GM12874 (cell line): ENCODE results near the gene KCNMA1.

Source experiments
- TF ChIP-seq, protein P1 (sequence below): IDR thresholded peaks from 2 replicates; pipeline ENCODE4 v1.5.1; 2011; ENCODE audit warnings: low read depth, mild to moderate bottlenecking, control low read depth, low read length, moderate library complexity; ENCODE audit not compliant: insufficient read depth

Gene KCNMA1

DNA sequence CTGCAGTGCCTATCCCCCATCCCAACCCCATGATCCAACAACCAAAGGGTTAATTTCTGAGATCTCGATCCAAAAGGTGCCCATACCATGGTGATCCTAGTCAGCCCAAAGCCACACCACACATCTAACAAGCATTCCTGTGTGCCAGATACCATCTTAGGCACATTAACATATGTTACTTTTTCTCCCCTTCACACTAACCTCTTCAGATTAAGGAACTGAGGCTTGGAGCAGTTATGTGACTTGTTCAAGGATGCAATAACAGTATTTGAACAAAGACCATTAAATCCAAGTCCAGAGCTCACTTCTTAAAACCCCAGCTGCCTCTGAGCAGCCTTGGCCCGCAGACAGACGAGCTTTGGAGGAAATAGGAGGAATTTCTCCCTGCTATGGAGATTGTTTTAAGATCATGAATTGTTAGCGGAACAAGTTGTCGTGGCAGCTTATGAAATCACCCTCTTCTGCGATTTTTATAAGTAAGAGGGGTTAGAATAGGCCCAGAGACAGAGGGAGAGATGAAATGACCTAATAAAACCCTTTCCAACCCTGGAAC, 327.2 kb downstream of the KCNMA1 start:
- TF ChIP-seq, protein P1, sequence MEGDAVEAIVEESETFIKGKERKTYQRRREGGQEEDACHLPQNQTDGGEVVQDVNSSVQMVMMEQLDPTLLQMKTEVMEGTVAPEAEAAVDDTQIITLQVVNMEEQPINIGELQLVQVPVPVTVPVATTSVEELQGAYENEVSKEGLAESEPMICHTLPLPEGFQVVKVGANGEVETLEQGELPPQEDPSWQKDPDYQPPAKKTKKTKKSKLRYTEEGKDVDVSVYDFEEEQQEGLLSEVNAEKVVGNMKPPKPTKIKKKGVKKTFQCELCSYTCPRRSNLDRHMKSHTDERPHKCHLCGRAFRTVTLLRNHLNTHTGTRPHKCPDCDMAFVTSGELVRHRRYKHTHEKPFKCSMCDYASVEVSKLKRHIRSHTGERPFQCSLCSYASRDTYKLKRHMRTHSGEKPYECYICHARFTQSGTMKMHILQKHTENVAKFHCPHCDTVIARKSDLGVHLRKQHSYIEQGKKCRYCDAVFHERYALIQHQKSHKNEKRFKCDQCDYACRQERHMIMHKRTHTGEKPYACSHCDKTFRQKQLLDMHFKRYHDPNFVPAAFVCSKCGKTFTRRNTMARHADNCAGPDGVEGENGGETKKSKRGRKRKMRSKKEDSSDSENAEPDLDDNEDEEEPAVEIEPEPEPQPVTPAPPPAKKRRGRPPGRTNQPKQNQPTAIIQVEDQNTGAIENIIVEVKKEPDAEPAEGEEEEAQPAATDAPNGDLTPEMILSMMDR: no peak

DNA sequence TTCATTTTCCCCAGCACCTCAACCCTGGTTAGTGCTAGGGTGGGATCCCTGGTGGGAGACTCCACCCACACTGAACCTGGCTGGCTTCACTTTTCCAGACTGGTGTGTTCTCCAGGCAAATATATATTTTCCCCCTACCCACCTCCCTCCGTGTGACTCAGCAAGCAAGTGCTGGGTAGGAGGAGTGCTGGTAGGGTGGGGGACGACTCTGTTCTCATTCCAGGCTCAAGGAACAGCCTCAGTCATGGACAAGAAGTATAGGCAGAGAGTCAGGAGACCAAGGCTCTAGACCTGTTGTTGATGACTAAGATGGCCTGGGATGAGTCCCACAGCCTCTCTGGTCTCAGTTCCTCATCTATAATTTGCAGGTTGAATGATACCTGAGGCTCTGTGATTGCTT, 328.1 kb downstream of the KCNMA1 start:
- TF ChIP-seq, protein P1: no peak

DNA sequence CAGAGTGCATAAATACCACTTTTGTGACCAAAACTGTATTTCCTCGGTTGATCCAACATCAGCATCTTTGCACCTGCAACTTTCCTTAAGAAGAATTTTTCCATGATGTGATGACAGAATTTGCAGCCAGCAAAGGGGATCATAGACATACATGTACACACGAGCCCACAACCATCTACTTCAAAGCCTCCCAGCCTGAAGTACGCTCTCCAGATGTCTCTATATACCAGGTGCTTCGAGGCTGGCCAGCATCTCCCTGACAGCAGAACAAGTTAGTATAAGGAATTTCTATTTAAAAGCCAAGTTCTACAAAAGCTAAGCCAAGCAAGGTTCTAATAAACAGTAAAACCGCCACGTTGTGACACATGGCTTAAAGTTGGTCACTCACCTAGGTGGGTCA, 328.5 kb downstream of the KCNMA1 start:
- TF ChIP-seq, protein P1: no peak

DNA sequence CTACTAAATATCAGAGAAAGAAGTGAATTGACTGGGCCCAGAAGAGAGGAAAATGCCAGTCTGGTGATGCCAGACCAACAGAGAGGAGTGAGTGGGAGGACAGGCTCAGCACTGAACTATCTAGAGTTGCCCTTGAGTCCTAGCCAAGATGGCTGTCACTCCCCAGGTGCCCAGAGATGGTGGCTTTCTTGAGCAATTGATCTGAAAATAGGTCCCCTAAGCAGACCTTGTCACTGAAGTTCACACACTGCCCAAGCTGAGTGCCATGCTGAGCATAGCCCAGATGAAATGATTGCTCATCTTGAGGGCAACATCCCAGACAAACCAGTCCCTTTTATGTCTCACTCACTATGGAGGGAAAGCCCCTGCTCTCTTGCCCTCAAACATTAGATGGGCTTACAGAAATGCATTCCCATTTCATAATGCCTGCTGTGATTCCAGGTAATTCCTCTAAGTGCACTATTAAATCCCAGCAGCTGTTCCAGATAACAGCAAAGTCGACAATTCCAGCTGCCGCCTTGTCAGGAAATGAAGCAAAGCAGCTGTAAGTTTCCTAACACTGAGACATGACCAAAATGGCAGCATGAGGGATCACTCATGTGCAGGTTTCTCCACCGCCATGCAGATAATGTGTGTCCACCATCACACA, 329.4 kb downstream of the KCNMA1 start:
- TF ChIP-seq, protein P1: no peak

DNA sequence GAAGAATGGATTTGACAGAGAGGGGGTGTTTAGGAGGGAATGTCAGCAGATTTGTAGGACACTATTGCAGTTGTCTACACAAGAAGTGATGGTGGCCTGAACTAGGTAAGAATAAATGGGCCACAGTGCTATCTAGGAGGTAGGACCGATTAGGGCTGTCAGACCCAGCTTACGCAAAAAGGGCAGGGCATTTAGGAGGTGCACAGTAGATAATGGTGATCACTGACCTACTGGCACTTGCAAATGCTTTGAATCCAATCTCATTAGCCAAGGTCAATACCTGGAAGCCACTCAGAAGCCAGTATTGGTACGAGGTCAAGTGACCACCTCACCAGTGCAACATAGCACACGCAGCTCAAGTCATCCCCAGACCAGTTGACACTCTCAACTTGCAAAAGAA, 330.9 kb downstream of the KCNMA1 start:
- TF ChIP-seq, protein P1: no peak

DNA sequence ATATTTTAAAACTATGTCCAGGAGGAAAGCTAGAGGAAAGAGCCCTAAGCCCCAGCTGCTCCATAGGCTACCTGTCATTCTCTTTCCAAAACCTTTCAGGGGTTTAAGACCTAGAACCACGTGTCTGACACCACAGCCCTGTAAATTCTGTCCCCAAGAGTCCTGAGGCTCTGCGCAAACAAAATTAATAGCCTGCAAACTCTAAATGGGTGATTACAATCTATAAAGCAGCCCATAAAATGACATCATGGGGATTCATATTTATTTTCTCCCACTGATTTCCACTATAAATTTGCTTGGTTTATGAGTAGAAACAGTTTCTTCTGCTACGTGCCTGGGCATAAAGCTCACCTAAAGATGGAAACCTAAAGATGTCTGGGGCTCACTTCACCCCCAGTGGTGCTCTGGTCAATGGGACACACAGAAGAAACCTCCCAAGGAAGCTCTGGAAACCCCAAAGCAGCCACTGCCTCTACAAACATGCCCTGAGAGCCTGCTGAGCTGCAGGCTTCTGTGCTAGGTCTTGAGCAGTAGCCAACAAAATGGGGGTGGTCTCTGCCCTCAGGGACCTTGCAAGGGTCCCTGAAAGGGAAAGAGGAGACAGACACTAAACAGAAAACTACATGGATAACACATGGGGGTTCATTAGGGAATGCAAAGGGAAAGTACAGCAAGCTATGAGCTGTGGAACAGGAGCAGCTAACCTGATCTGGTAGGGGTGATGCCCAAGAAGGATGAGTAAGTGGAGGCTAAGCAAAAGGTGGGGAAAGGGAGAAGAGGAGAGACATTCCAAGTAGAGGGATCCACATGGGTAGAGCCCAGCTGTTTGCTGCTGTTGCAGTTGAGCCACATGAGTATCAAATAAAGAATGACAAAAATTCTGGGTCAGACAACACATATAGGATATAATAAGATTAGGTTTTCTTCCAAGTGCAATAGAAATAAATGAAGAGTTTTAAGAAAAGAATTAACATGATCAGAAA, 331.7 kb downstream of the KCNMA1 start:
- TF ChIP-seq, protein P1: no peak

DNA sequence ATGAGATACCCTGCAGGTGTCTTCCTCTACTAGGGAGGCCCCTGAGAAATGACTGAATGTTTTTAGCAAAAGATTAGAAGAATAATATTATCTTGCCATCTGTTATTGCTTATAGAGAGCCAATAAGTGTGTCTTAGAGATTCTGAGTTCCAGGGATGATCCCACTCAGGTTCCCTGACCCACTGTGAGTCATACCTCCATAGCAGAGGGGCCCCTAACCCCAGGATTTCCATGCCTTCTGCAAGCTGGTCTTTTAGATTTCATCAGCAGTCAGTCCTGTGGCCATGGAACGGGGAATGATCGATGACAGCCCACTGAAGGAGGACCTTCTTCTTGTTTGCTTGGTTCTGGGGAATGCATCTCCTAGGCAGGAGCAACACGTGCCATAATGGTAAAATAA, 333.4 kb downstream of the KCNMA1 start:
- TF ChIP-seq, protein P1: no peak
